OCI-LY3 (cell line): ENCODE measurements around the gene NEIL3.

Experiments
- H2AFZ ChIP-seq: fragments of 200-600, 300-600 bp; shearing (Covaris generic); 2 replicates; pipeline ENCODE4 v1.6.0; 2014; ENCODE audit warnings: antibody characterized with exemption, low read depth, low read length
- H3K27ac ChIP-seq: fragments of 200-600, 300-600 bp; sonication (generic); 2 replicates; pipeline ENCODE4 v1.5.1; 2014; ENCODE audit warnings: mild to moderate bottlenecking, low read length, moderate library complexity, mixed read lengths
- H3K27me3 ChIP-seq: fragments of 200-600, 300-600 bp; sonication (generic); 2 replicates; pipeline ENCODE4 v1.6.1; 2014; ENCODE audit warnings: low read depth, low read length, mixed read lengths
- H3K36me3 ChIP-seq: fragments of 200-600, 300-600 bp; sonication (generic); replicated peaks from 2 replicates; pipeline ENCODE3; 2014; ENCODE audit warnings: low read depth, low read length, mixed read lengths
- H3K4me1 ChIP-seq: fragments of 300-600, 200-600 bp; sonication (generic); 2 replicates; pipeline ENCODE4 v1.6.1; 2014; ENCODE audit warnings: low read length, mixed read lengths
- H3K4me2 ChIP-seq: fragments of 200-600, 300-600 bp; sonication (generic); 2 replicates; pipeline ENCODE4 v1.6.1; 2014; ENCODE audit warnings: low read length, mixed read lengths
- H3K4me3 ChIP-seq: fragments of 300-600, 200-600 bp; sonication (generic); 2 replicates; pipeline ENCODE4 v1.5.1; 2014; ENCODE audit warnings: antibody characterized with exemption, mild to moderate bottlenecking, low read length, moderate library complexity
- H3K79me2 ChIP-seq: fragments of 300-600, 200-600 bp; shearing (Covaris generic); 2 replicates; pipeline ENCODE4 v1.6.1; 2014; ENCODE audit warnings: mild to moderate bottlenecking, low read length, mixed read lengths
- H3K9ac ChIP-seq: fragments of 300-600, 200-600 bp; shearing (Covaris generic); 2 replicates; pipeline ENCODE4 v1.6.0; 2014; ENCODE audit warnings: mild to moderate bottlenecking, low read length, moderate library complexity
- H3K9me3 ChIP-seq: fragments of 200-600, 300-600 bp; shearing (Covaris generic); 2 replicates; pipeline ENCODE4 v1.6.1; 2014; ENCODE audit warnings: low read length, mixed read lengths; ENCODE audit not compliant: insufficient read depth
- H4K20me1 ChIP-seq: fragments of 200-600, 300-600 bp; sonication (generic); 2 replicates; pipeline ENCODE4 v1.6.1; 2016; ENCODE audit warnings: low read length, mixed read lengths; ENCODE audit not compliant: insufficient read depth
- CTCF ChIP-seq: fragments of 200-600, 300-600 bp; sonication (generic); IDR thresholded peaks from 2 replicates; pipeline ENCODE4 v1.5.1; 2014; ENCODE audit warnings: antibody characterized with exemption, low read length, low read depth
- EZH2phosphoT487 ChIP-seq: fragments of 200-600 bp; shearing (Covaris generic); IDR thresholded peaks from 2 replicates; pipeline ENCODE4 v1.6.1; 2018; ENCODE audit warnings: antibody characterized with exemption, mixed run types, low read depth

Gene NEIL3

GRCh38 chr4:177266506-177266905 lies 43.2 kb upstream of the NEIL3 start:
- Histone ChIP-seq H3K4me3 (no peak overlapping the region), H3K36me3 (no peaks in the 10 kb centered on the region), H3K27me3 (no peaks in the 10 kb centered on the region), H3K9ac (no peak overlapping the region), H3K9me3 (no peaks in the 10 kb centered on the region), H3K27ac (no peak overlapping the region), H4K20me1 (no peaks in the 10 kb centered on the region), H3K79me2 (no peaks in the 10 kb centered on the region), H3K4me1 (peaks cover 7% of the 10 kb centered on the region; the same call in 1 of the 2 replicates), H2AFZ (0 out of 2 replicates have a peak overlapping the region, but pooled peaks have one; percentile 22), H3K4me2 (no peak overlapping the region)
- no peak for TF ChIP-seq CTCF
- no peak for TF ChIP-seq EZH2phosphoT487

GRCh38 chr4:177267911-177268310 lies 41.8 kb upstream of the NEIL3 start:
- Histone ChIP-seq H3K9me3 (no peaks in the 10 kb centered on the region), H3K9ac (no peak overlapping the region), H3K79me2 (no peaks in the 10 kb centered on the region), H3K4me2 (no peak overlapping the region), H3K4me1 (peaks cover 15% of the 10 kb centered on the region), H3K27ac (no peak overlapping the region), H2AFZ (no peak overlapping the region), H4K20me1 (no peaks in the 10 kb centered on the region), H3K36me3 (no peaks in the 10 kb centered on the region), H3K27me3 (no peaks in the 10 kb centered on the region), H3K4me3 (no peak overlapping the region)
- TF ChIP-seq CTCF (no peak), EZH2phosphoT487 (no peak)

- Histone ChIP-seq H3K27ac (no peak overlapping the region), H3K9me3 (no peaks in the 10 kb centered on the region), H3K4me2 (no peak overlapping the region), H3K36me3 (no peaks in the 10 kb centered on the region), H3K4me1 (peaks cover 15% of the 10 kb centered on the region), H3K27me3 (no peaks in the 10 kb centered on the region), H4K20me1 (no peaks in the 10 kb centered on the region), H3K79me2 (no peaks in the 10 kb centered on the region), H2AFZ (0 out of 2 replicates have a peak overlapping the region, but pooled peaks have one; percentile 30), H3K9ac (no peak overlapping the region), H3K4me3 (no peak overlapping the region)
- TF ChIP-seq CTCF (no peak), EZH2phosphoT487 (no peak)
These were observed 38.6 kb upstream of the NEIL3 start for GRCh38 chr4:177271091-177271490.

GRCh38 chr4:177271915-177272766 lies 37.5 kb upstream of the NEIL3 start:
- no peaks in the 10 kb centered on the region for H3K79me2 ChIP-seq
- no peaks in the 10 kb centered on the region for H3K36me3 ChIP-seq
- H3K9ac ChIP-seq, result no peak overlapping the region
- TF ChIP-seq EZH2phosphoT487 (no peak), CTCF (no peak)
- H3K4me3 ChIP-seq, result no peak overlapping the region
- peak overlapping the region; percentile 30; the same call in 1 of the 2 replicates for H2AFZ ChIP-seq
- peaks cover 10% of the 10 kb centered on the region for H3K4me1 ChIP-seq
- H3K4me2 ChIP-seq, result peak overlapping the region; percentile 5; the same call in 1 of the 2 replicates
- no peaks in the 10 kb centered on the region for H3K9me3 ChIP-seq
- H3K27me3 ChIP-seq, result no peaks in the 10 kb centered on the region
- no peaks in the 10 kb centered on the region for H4K20me1 ChIP-seq
- no peak overlapping the region for H3K27ac ChIP-seq
